ENCODE measurements around the gene SNRNP40. TPM values are rescaled to one million over a fixed set of nuclear protein-coding genes. Genes with fewer than 3 reads are reported as not detected.

SNRNP40 gene
- 10 to 100 TPM; 32.9 to 62.3 (median 46.9) TPM for total RNA-seq
- polyA plus RNA-seq = 10 to 100 TPM; 26.0 to 42.8 TPM
- long read RNA-seq, donor 1, transcript SNRNP40-201 (10 exons, 1,597 nt) = major isoform, 203 of 211 reads
- long read RNA-seq, donor 1, partial matches to known transcripts = 4 of 211 reads
- long read RNA-seq, donor 1, other reads (novel, unspliced or antisense) = 4 of 211 reads
- long read RNA-seq, donor 2, transcript SNRNP40-201 (10 exons, 1,597 nt) = major isoform, 49 of 57 reads
- long read RNA-seq, donor 2, partial matches to known transcripts = 7 of 57 reads
- long read RNA-seq, donor 2, other reads (novel, unspliced or antisense) = 0 of 57 reads
- long read RNA-seq, donor 3, transcript SNRNP40-201 (10 exons, 1,597 nt) = major isoform, 66 of 77 reads
- long read RNA-seq, donor 3, partial matches to known transcripts = 1 of 77 reads
- long read RNA-seq, donor 3, other reads (novel, unspliced or antisense) = 10 of 77 reads

GRCh38 chr1:31296486-31297276, at the start of gene SNRNP40, which contains the start of gene ZCCHC17:
TSS of gene SNRNP40 (minus strand) at chr1:31296788. CDS start at chr1:31296751, 37 bp downstream.
TSS of gene ZCCHC17 (plus strand) at chr1:31297032. CDS start at chr1:31310099, 13,067 bp downstream.
- DNase-seq = peak; percentile 91 to 96 (median 92)
- H3K27me3 ChIP-seq = no peaks in the 10 kb centered on the region
- TF ChIP-seq EP300 (IDR thresholded peaks at IDR 0.05) = no peak
- peak; percentile 33 for TF ChIP-seq POLR2A (IDR thresholded peaks at IDR 0.05)
- TF ChIP-seq CTCF (IDR thresholded peaks at IDR 0.05) = no peak
- intact Hi-C loops (cut with DNase I) = no loop called here
- H3K9me3 ChIP-seq = no peaks in the 10 kb centered on the region
- H3K36me3 ChIP-seq = no peaks in the 10 kb centered on the region
- H3K27ac ChIP-seq = peak within 1 kb of the TSS in 1 of 2 donors; percentile 63
- H3K4me3 ChIP-seq = peak within 1 kb of the TSS; percentile 99
- peaks cover 12% of the 10 kb centered on the region for H3K4me1 ChIP-seq (ENCODE audit: insufficient read depth)
- 0% methylated on average over 52 to 53 of the region's 53 CpGs for WGBS, 3 donors

- DNase-seq = no peak
- Histone ChIP-seq H3K27me3 (no peaks in the 10 kb centered on the region), H3K9me3 (no peaks in the 10 kb centered on the region), H3K4me3 (no peak overlapping the region), H3K36me3 (no peaks in the 10 kb centered on the region), H3K4me1 (ENCODE audit: insufficient read depth) (no peaks in the 10 kb centered on the region), H3K27ac (no peak overlapping the region)
- TF ChIP-seq EP300 (IDR thresholded peaks at IDR 0.05) = no peak
- no peak for TF ChIP-seq POLR2A (IDR thresholded peaks at IDR 0.05)
- no peak for TF ChIP-seq CTCF (IDR thresholded peaks at IDR 0.05)
- intact Hi-C loops (cut with DNase I) = no loop called here
- 86 to 94% (median 91%) methylated on average over 2 of the region's 2 CpGs for WGBS, 3 donors
Observed at GRCh38 chr1:31345635-31346034, 49.0 kb upstream of the SNRNP40 start.

- Histone ChIP-seq H3K4me1 (ENCODE audit: insufficient read depth) (no peaks in the 10 kb centered on the region), H3K4me3 (no peak overlapping the region), H3K27ac (no peak overlapping the region), H3K27me3 (no peaks in the 10 kb centered on the region), H3K9me3 (no peaks in the 10 kb centered on the region), H3K36me3 (no peaks in the 10 kb centered on the region)
- WGBS, 3 donors = 0 to 89% (median 88%) methylated on average over 1 of the region's 1 CpG
- intact Hi-C loops (cut with DNase I) = no loop called here
- TF ChIP-seq EP300 (IDR thresholded peaks at IDR 0.05) = no peak
- TF ChIP-seq POLR2A (IDR thresholded peaks at IDR 0.05) = no peak
- DNase-seq = no peak
Observed at GRCh38 chr1:31344503-31344902, 47.9 kb upstream of the SNRNP40 start.

GRCh38 chr1:31336687-31337467, 40.3 kb upstream of the SNRNP40 start:
- TF ChIP-seq POLR2A (IDR thresholded peaks at IDR 0.05) (no peak), CTCF (IDR thresholded peaks at IDR 0.05) (no peak), EP300 (IDR thresholded peaks at IDR 0.05) (no peak)
- Histone ChIP-seq H3K36me3 (no peaks in the 10 kb centered on the region), H3K4me1 (ENCODE audit: insufficient read depth) (no peaks in the 10 kb centered on the region), H3K4me3 (no peak overlapping the region), H3K9me3 (no peaks in the 10 kb centered on the region), H3K27ac (no peak overlapping the region), H3K27me3 (no peaks in the 10 kb centered on the region)
- WGBS, 3 donors = 76 to 87% (median 82%) methylated on average over 10 of the region's 10 CpGs
- DNase-seq = no peak
- intact Hi-C loops (cut with DNase I) = no loop called here
